ENCODE results near the gene TFF1.

The TFF1 gene

DNA sequence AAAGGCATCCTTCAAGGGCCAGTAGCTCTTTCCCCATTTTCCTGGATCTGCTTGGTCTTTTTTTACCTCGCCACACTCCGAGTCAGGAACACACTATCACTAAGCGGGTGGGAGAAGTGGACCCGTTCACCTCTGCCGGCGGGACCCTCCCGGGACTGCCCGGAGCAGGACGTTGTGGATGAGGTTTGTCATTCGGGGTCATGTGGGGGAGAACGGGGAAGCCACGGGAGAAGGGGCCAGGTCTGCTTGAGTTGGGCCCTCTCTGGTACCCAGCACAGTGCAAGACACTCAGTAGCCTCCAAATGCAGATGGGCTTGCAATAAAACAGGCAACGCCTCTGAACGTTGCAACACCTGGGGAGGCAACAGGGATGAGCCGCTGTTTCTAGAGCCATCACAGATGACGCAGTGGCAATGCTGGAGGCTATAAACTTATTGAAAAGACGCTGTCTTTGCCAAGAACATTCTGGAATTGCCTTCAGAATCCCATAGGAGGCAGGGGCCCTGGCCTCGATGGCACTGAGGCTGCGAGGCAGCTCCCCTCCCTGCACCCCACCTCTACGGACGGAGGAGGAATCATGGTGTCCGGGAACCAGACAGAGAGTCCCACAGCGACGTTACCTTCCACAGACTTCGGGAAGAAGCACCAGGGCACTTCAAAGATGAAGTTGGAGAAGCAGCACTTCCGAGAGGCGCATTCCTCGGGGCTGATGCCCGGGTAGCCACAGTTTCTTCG, 19.3 kb downstream of the TFF1 start:
- no peak overlapping the region for H3K56ac ChIP-seq (ENCODE audit: low read length)
- no peak overlapping the region for H2BK5ac ChIP-seq (ENCODE audit: low read length)
- no peak overlapping the region for H2AK5ac ChIP-seq (ENCODE audit: low read length)
- no peak overlapping the region for H4K5ac ChIP-seq (ENCODE audit: low read length)
- H3K4ac ChIP-seq (ENCODE audit: low read depth, low read length): no peak overlapping the region
- no peaks in the 10 kb centered on the region for H3K79me2 ChIP-seq (ENCODE audit: control insufficient read depth, insufficient read depth, low read length)
- H3K18ac ChIP-seq (ENCODE audit: low read length): no peak overlapping the region
- no peak overlapping the region for H3K4me3 ChIP-seq (ENCODE audit: low read length)
- no peak overlapping the region for H3K4me2 ChIP-seq (ENCODE audit: low read length)
- no peaks in the 10 kb centered on the region for H3K79me1 ChIP-seq (ENCODE audit: low read length)
- no peak overlapping the region for H3K9ac ChIP-seq (ENCODE audit: low read length)
- no peaks in the 10 kb centered on the region for H3K36me3 ChIP-seq (ENCODE audit: control insufficient read depth, insufficient read depth, low read length)
- no peak overlapping the region for H2BK120ac ChIP-seq (ENCODE audit: low read depth, low read length)
- H3K4me1 ChIP-seq (ENCODE audit: control insufficient read depth, low read depth, low read length): no peaks in the 10 kb centered on the region
- no peaks in the 10 kb centered on the region for H3K27me3 ChIP-seq (ENCODE audit: insufficient read depth, low read length, poor library complexity)
- H4K8ac ChIP-seq (ENCODE audit: low read depth, low read length): no peak overlapping the region
- H3K27ac ChIP-seq (ENCODE audit: low read depth, low read length): no peak overlapping the region
- no peak for DNase-seq
- H2BK15ac ChIP-seq (replicated peaks; ENCODE audit: low read depth): no peak overlapping the region
- no peak overlapping the region for H3K23ac ChIP-seq (ENCODE audit: low read length)
- no CpG with 5 or more reads among the region's 30 CpGs for WGBS (ENCODE audit: extremely low coverage, insufficient coverage, low lambda C conversion rate)

DNA sequence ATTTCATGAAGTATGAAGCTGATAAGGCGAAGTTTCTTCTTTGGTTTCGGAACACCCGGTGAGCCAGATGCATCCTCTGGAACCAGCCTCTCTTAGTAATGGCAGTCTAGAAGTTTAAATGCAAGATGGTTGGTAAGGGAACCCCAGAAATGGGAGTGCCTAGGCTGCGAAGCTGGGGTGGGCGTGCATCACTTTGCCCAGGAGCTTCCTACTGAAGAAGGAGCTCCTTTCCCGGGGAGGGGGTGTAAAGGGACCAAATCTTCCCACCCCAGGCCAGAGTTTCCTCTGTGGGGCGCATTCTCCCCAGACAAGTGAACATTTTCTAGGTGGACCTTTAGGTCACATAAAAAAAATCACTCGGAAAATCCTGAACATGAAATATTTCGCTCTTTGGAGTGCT, 19.9 kb downstream of the TFF1 start:
- Histone ChIP-seq H3K56ac (ENCODE audit: low read length) (no peak overlapping the region), H2BK5ac (ENCODE audit: low read length) (no peak overlapping the region), H3K79me2 (ENCODE audit: control insufficient read depth, insufficient read depth, low read length) (no peaks in the 10 kb centered on the region), H3K79me1 (ENCODE audit: low read length) (no peaks in the 10 kb centered on the region), H3K4ac (ENCODE audit: low read depth, low read length) (no peak overlapping the region), H2BK15ac (replicated peaks; ENCODE audit: low read depth) (no peak overlapping the region), H4K8ac (ENCODE audit: low read depth, low read length) (no peak overlapping the region), H3K27ac (ENCODE audit: low read depth, low read length) (no peak overlapping the region), H3K36me3 (ENCODE audit: control insufficient read depth, insufficient read depth, low read length) (no peaks in the 10 kb centered on the region), H4K5ac (ENCODE audit: low read length) (no peak overlapping the region), H3K27me3 (ENCODE audit: insufficient read depth, low read length, poor library complexity) (no peaks in the 10 kb centered on the region), H3K4me1 (ENCODE audit: control insufficient read depth, low read depth, low read length) (no peaks in the 10 kb centered on the region), H3K23ac (ENCODE audit: low read length) (no peak overlapping the region), H2AK5ac (ENCODE audit: low read length) (no peak overlapping the region), H3K4me2 (ENCODE audit: low read length) (no peak overlapping the region), H3K4me3 (ENCODE audit: low read length) (no peak overlapping the region), H2BK120ac (ENCODE audit: low read depth, low read length) (no peak overlapping the region), H3K18ac (ENCODE audit: low read length) (no peak overlapping the region), H3K9ac (ENCODE audit: low read length) (no peak overlapping the region)
- DNase-seq: no peak
- no CpG with 5 or more reads among the region's 9 CpGs for WGBS (ENCODE audit: extremely low coverage, insufficient coverage, low lambda C conversion rate)

DNA sequence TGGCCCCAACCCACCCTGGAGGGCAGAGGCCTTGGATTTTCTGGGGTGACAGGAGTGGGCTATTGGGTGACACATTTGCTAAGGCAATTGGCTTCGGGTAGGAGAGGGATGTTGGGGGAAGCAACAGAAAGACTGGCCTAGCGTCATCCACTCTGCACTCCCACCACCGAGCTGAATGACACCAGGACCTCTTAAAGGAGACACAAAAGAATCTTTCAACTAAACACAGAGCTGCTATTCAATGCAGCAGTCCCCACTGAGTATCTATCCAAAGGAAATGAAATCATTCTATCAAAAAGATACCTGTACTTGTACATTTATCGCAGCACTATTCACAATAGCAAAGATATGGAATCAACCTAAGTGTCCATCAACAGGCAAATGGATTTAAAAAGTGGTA, 21.7 kb downstream of the TFF1 start:
- no peak overlapping the region for H3K23ac ChIP-seq (ENCODE audit: low read length)
- no peak overlapping the region for H4K5ac ChIP-seq (ENCODE audit: low read length)
- no peak overlapping the region for H2BK5ac ChIP-seq (ENCODE audit: low read length)
- H3K4me2 ChIP-seq (ENCODE audit: low read length): no peak overlapping the region
- H3K4me3 ChIP-seq (ENCODE audit: low read length): no peak overlapping the region
- H2BK15ac ChIP-seq (replicated peaks; ENCODE audit: low read depth): no peak overlapping the region
- H3K36me3 ChIP-seq (ENCODE audit: control insufficient read depth, insufficient read depth, low read length): no peaks in the 10 kb centered on the region
- H3K9ac ChIP-seq (ENCODE audit: low read length): no peak overlapping the region
- WGBS (ENCODE audit: extremely low coverage, insufficient coverage, low lambda C conversion rate): no CpG with 5 or more reads among the region's 4 CpGs
- H3K4me1 ChIP-seq (ENCODE audit: control insufficient read depth, low read depth, low read length): no peaks in the 10 kb centered on the region
- H3K27me3 ChIP-seq (ENCODE audit: insufficient read depth, low read length, poor library complexity): no peaks in the 10 kb centered on the region
- no peak overlapping the region for H3K18ac ChIP-seq (ENCODE audit: low read length)
- H3K56ac ChIP-seq (ENCODE audit: low read length): no peak overlapping the region
- H3K79me1 ChIP-seq (ENCODE audit: low read length): no peaks in the 10 kb centered on the region
- no peak overlapping the region for H2AK5ac ChIP-seq (ENCODE audit: low read length)
- no peak overlapping the region for H3K4ac ChIP-seq (ENCODE audit: low read depth, low read length)
- DNase-seq: no peak
- no peaks in the 10 kb centered on the region for H3K79me2 ChIP-seq (ENCODE audit: control insufficient read depth, insufficient read depth, low read length)
- no peak overlapping the region for H3K27ac ChIP-seq (ENCODE audit: low read depth, low read length)
- H4K8ac ChIP-seq (ENCODE audit: low read depth, low read length): no peak overlapping the region
- no peak overlapping the region for H2BK120ac ChIP-seq (ENCODE audit: low read depth, low read length)

DNA sequence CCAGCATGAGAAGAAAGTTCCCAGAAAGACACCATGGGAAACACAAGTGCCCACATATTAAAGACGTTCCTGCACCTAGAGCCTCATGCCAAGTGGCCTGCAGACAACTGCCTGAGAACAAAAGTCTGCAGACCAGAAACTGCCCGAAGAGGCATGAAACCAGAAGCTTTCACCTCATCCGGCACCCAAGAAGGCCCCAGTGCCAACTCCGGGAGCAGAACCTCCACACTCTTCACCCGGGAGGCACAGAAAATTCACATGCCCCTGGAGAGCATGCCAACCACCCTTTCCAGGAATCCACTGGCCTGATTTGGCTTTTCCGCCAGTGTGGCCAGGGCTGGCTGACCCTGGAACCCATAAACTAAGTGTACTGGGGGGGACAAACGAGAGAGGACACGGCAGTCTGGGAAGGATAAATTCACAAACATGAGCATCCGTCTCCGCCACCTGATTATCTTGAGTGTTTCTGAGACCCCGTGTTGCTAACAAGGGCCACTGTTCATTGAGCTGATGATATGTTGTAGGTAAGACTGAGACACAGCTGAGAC, 22.3 kb downstream of the TFF1 start:
- no peak for DNase-seq
- WGBS (ENCODE audit: extremely low coverage, insufficient coverage, low lambda C conversion rate): no CpG with 5 or more reads among the region's 11 CpGs
- Histone ChIP-seq H2BK15ac (replicated peaks; ENCODE audit: low read depth) (no peak overlapping the region), H3K18ac (ENCODE audit: low read length) (no peak overlapping the region), H3K9ac (ENCODE audit: low read length) (no peak overlapping the region), H2AK5ac (ENCODE audit: low read length) (no peak overlapping the region), H2BK5ac (ENCODE audit: low read length) (no peak overlapping the region), H3K4me1 (ENCODE audit: control insufficient read depth, low read depth, low read length) (no peaks in the 10 kb centered on the region), H4K5ac (ENCODE audit: low read length) (no peak overlapping the region), H3K79me2 (ENCODE audit: control insufficient read depth, insufficient read depth, low read length) (no peaks in the 10 kb centered on the region), H3K36me3 (ENCODE audit: control insufficient read depth, insufficient read depth, low read length) (no peaks in the 10 kb centered on the region), H2BK120ac (ENCODE audit: low read depth, low read length) (no peak overlapping the region), H3K27ac (ENCODE audit: low read depth, low read length) (no peak overlapping the region), H4K8ac (ENCODE audit: low read depth, low read length) (no peak overlapping the region), H3K4me2 (ENCODE audit: low read length) (no peak overlapping the region), H3K23ac (ENCODE audit: low read length) (no peak overlapping the region), H3K4me3 (ENCODE audit: low read length) (no peak overlapping the region), H3K56ac (ENCODE audit: low read length) (no peak overlapping the region), H3K27me3 (ENCODE audit: insufficient read depth, low read length, poor library complexity) (no peaks in the 10 kb centered on the region), H3K79me1 (ENCODE audit: low read length) (no peaks in the 10 kb centered on the region), H3K4ac (ENCODE audit: low read depth, low read length) (no peak overlapping the region)

DNA sequence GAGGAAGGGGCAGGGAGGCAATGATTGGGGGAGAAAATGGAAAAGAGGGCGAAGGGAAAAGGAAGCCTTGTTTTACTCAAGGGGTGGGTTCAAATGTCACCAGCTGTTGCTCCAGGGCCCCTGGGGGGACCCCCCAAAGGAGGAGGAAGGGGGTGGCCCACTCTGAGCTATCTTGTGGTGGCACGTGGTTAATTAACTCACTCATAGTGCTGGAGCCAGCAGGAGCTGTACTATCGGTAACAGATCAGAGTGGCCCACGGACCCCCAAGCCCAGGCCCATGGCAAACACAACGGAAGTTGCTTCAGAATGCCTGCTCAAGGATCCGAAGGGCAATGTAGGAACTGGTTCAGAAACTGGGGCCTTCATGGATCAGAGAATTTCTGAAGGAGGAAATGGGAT, 22.8 kb downstream of the TFF1 start:
- no peak overlapping the region for H3K18ac ChIP-seq (ENCODE audit: low read length)
- H3K36me3 ChIP-seq (ENCODE audit: control insufficient read depth, insufficient read depth, low read length): no peaks in the 10 kb centered on the region
- H4K8ac ChIP-seq (ENCODE audit: low read depth, low read length): no peak overlapping the region
- no CpG with 5 or more reads among the region's 6 CpGs for WGBS (ENCODE audit: extremely low coverage, insufficient coverage, low lambda C conversion rate)
- no peak overlapping the region for H3K27ac ChIP-seq (ENCODE audit: low read depth, low read length)
- H2BK120ac ChIP-seq (ENCODE audit: low read depth, low read length): no peak overlapping the region
- H2BK5ac ChIP-seq (ENCODE audit: low read length): no peak overlapping the region
- no peak overlapping the region for H2BK15ac ChIP-seq (replicated peaks; ENCODE audit: low read depth)
- H3K23ac ChIP-seq (ENCODE audit: low read length): no peak overlapping the region
- H3K9ac ChIP-seq (ENCODE audit: low read length): no peak overlapping the region
- H2AK5ac ChIP-seq (ENCODE audit: low read length): no peak overlapping the region
- H3K79me2 ChIP-seq (ENCODE audit: control insufficient read depth, insufficient read depth, low read length): no peaks in the 10 kb centered on the region
- H3K4ac ChIP-seq (ENCODE audit: low read depth, low read length): no peak overlapping the region
- no peak overlapping the region for H3K4me3 ChIP-seq (ENCODE audit: low read length)
- DNase-seq: no peak
- no peaks in the 10 kb centered on the region for H3K4me1 ChIP-seq (ENCODE audit: control insufficient read depth, low read depth, low read length)
- H3K27me3 ChIP-seq (ENCODE audit: insufficient read depth, low read length, poor library complexity): no peaks in the 10 kb centered on the region
- no peak overlapping the region for H3K56ac ChIP-seq (ENCODE audit: low read length)
- no peak overlapping the region for H3K4me2 ChIP-seq (ENCODE audit: low read length)
- no peak overlapping the region for H4K5ac ChIP-seq (ENCODE audit: low read length)
- no peaks in the 10 kb centered on the region for H3K79me1 ChIP-seq (ENCODE audit: low read length)

DNA sequence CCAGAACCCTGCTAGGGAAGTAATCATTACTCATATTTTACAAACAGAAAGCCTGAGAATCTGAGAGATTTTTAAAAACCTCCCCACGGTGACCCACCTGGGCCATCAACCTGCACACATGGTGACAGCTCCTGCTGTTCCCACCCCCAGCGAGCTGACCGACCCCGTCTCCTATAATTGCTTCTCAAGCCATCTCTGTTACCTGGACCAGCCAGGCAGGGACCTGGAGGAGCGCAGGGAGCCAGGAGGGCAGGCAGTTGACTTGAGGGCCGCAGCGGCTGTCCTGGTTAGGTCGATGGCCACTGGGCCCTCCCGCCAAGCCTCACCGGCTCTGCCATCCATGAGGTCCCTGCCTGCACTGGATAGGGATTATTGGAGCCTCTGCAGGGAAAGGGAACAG, 23.2 kb downstream of the TFF1 start:
- Histone ChIP-seq H2AK5ac (ENCODE audit: low read length) (no peak overlapping the region), H3K27ac (ENCODE audit: low read depth, low read length) (no peak overlapping the region), H3K4me1 (ENCODE audit: control insufficient read depth, low read depth, low read length) (no peaks in the 10 kb centered on the region), H3K79me2 (ENCODE audit: control insufficient read depth, insufficient read depth, low read length) (no peaks in the 10 kb centered on the region), H4K8ac (ENCODE audit: low read depth, low read length) (no peak overlapping the region), H3K36me3 (ENCODE audit: control insufficient read depth, insufficient read depth, low read length) (no peaks in the 10 kb centered on the region), H3K4ac (ENCODE audit: low read depth, low read length) (no peak overlapping the region), H2BK120ac (ENCODE audit: low read depth, low read length) (no peak overlapping the region), H2BK5ac (ENCODE audit: low read length) (no peak overlapping the region), H3K4me3 (ENCODE audit: low read length) (no peak overlapping the region), H4K5ac (ENCODE audit: low read length) (no peak overlapping the region), H3K23ac (ENCODE audit: low read length) (no peak overlapping the region), H3K4me2 (ENCODE audit: low read length) (no peak overlapping the region), H3K79me1 (ENCODE audit: low read length) (no peaks in the 10 kb centered on the region), H3K9ac (ENCODE audit: low read length) (no peak overlapping the region), H3K18ac (ENCODE audit: low read length) (no peak overlapping the region), H3K27me3 (ENCODE audit: insufficient read depth, low read length, poor library complexity) (no peaks in the 10 kb centered on the region), H2BK15ac (replicated peaks; ENCODE audit: low read depth) (no peak overlapping the region), H3K56ac (ENCODE audit: low read length) (no peak overlapping the region)
- no CpG with 5 or more reads among the region's 10 CpGs for WGBS (ENCODE audit: extremely low coverage, insufficient coverage, low lambda C conversion rate)
- no peak for DNase-seq

All from mesendoderm (in vitro differentiated cells).